Activated T-helper 1 cell treated with anti-CD3 and anti-CD28 coated beads, Interleukin-12 subunit alpha, Interleukin-12 subunit beta, Interleukin-2, Interleukin-4 antibody, amounts not matched to agents 30 ng/mL and 10 ng/mL and 1 ng/mL, durations not matched to agents 14 hours and 24 hours and 36 hours (primary cell): ENCODE measurements around the gene OMG. TPM values are rescaled to one million over a fixed set of nuclear protein-coding genes. Genes with fewer than 3 reads are reported as not detected.

Source experiments
- DNase-seq: peaks from one replicate; pipeline ENCODE4 v3.0.0; 2021; ENCODE audit warnings: low spot score
- H3K27ac Mint-ChIP-seq: one replicate; pipeline ENCODE4 v1.8.0; 2021; ENCODE audit warnings: mild to moderate bottlenecking, mixed read lengths
- H3K27me3 Mint-ChIP-seq: one replicate; pipeline ENCODE4 v1.8.0; 2022; ENCODE audit warnings: mild to moderate bottlenecking, moderate library complexity, mixed read lengths; ENCODE audit not compliant: insufficient read depth
- H3K36me3 Mint-ChIP-seq: one replicate; pipeline ENCODE4 v1.8.0; 2021; ENCODE audit warnings: low read depth, mixed read lengths
- H3K4me1 Mint-ChIP-seq: one replicate; pipeline ENCODE4 v1.8.0; 2021; ENCODE audit warnings: low read depth, mixed read lengths
- H3K4me3 Mint-ChIP-seq: one replicate; pipeline ENCODE4 v1.8.0; 2021; ENCODE audit warnings: mild to moderate bottlenecking, moderate library complexity, mixed read lengths
- H3K9me3 Mint-ChIP-seq: one replicate; pipeline ENCODE4 v1.8.0; 2021; ENCODE audit warnings: mixed read lengths
- intact Hi-C: fragments of 100-400 bp; cut with micrococcal nuclease; formaldehyde crosslinking; loops from one replicate; pipeline ENCODE4 v1.15.1; 2024
- total RNA-seq: library from RNA; stranded (reverse); gene quantifications from 2 replicates; pipeline ENCODE4 v1.2.3, GENCODE V29; 2022

Gene OMG
- total RNA-seq, 1 donor from 2014 or later = 0.10 TPM

GRCh38 chr17:31250229-31250628, 46.8 kb downstream of the OMG start:
- no peak overlapping the region for H3K27ac Mint-ChIP-seq
- H3K36me3 Mint-ChIP-seq = peaks cover 5% of the 10 kb centered on the region
- H3K4me1 Mint-ChIP-seq = no peaks in the 10 kb centered on the region
- no peak overlapping the region for H3K4me3 Mint-ChIP-seq
- intact Hi-C loops = no loop called here
- H3K27me3 Mint-ChIP-seq = no peaks in the 10 kb centered on the region
- no peak for DNase-seq
- no peaks in the 10 kb centered on the region for H3K9me3 Mint-ChIP-seq

DNA sequence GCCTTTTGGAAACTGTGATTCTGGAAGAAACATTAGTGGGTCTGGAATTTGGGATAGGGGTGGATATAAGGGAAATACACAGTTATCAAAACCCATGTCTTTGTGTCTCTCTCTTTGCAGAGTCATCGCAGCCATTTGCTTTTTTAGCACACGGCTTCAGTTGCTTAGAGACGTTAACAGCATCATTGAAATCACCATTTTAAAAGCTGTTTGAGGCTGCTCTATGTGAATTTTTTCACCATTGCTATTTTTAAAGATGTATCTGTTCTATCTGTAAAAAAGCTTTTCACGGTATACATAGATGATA, 47.3 kb downstream of the OMG start:
- H3K36me3 Mint-ChIP-seq = peaks cover 6% of the 10 kb centered on the region
- no peak overlapping the region for H3K4me3 Mint-ChIP-seq
- no peaks in the 10 kb centered on the region for H3K4me1 Mint-ChIP-seq
- intact Hi-C loops = no loop called here
- no peaks in the 10 kb centered on the region for H3K9me3 Mint-ChIP-seq
- H3K27me3 Mint-ChIP-seq = no peaks in the 10 kb centered on the region
- DNase-seq = no peak
- H3K27ac Mint-ChIP-seq = no peak overlapping the region

GRCh38 chr17:31248986-31249834, 47.8 kb downstream of the OMG start:
- H3K36me3 Mint-ChIP-seq = peaks cover 11% of the 10 kb centered on the region
- no peaks in the 10 kb centered on the region for H3K4me1 Mint-ChIP-seq
- no peak overlapping the region for H3K4me3 Mint-ChIP-seq
- intact Hi-C loops = no loop called here
- no peak for DNase-seq
- no peaks in the 10 kb centered on the region for H3K9me3 Mint-ChIP-seq
- no peak overlapping the region for H3K27ac Mint-ChIP-seq
- H3K27me3 Mint-ChIP-seq = no peaks in the 10 kb centered on the region

Other genes with a start within 250 kb of the OMG start
- 30.0 and 31.5 TPM in 2 replicates for gene NF1, start 202.3 kb downstream of the OMG start, total RNA-seq
- 21.7 and 25.1 TPM in 2 replicates for gene EVI2B, start 16.8 kb upstream of the OMG start, total RNA-seq
- gene EVI2A, start 24.4 kb upstream of the OMG start, total RNA-seq = 46.3 and 47.9 TPM in 2 replicates
- gene RAB11FIP4, start 94.4 kb upstream of the OMG start, total RNA-seq = 28.7 and 29.8 TPM in 2 replicates